ENCODE data around the gene COTL1.

COTL1 gene

DNA sequence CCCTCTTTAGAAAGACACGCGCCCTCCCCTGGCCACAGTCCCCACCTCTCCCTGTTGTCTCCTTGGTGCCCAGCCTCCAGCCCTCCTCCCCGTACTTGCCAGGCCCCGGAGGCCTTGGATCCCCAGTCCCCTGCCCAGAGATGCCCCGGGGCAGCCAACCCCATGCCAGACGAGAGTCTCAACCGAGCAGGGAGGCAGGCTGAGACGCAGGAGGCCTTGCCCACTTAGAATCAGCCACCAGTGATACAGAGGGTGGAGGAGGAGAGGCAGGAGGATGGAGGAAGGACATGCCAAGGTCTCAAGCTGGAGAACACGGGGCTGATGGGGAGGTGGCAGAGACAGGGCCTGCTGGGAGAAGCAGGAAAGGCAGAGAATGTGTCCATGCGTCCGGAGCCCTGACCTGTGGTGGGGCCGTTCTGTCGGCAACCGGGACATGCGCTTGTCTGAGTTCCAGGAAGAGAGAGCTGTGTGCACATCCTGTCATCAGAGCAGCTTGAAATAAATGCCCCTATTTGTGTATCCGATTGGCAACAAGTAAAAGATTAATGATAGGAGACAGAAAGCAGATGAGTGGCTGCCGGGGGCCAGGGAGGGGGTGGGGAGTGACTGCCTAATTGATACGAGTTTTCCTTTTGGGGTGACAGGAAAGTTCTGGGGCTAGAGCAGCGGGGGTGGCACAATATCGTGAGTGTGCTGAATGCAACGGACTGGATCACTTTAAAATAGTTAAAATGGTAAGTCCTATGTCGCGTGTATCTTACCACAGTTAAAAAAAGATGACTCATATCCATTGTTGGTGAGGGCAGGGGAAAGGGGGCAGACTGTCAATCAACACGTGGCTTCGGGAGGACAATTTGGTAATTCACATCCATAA, 68.7 kb downstream of the COTL1 start:
- peak; percentile 39 for DNase-seq (ENCODE audit: low spot score)

DNA sequence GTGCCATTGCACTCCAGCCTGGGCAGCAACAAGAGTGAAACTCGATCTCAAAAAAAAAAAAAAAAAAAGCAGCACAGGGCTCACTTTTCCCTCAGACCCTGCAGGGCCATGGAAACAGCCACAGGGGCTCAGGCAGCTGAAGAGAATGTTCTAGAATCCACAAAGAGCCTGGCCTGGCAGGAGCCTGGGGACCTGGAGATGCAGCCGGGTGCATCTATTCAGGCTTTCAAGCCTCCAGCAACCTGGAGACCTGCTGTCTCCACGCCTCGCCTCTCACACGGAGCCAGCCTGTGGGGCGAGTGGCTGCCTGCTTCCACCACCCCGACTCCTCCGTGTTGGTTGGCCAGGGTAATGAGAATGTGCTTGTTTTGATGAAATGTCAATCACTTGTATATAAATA, 69.4 kb downstream of the COTL1 start:
- DNase-seq (ENCODE audit: low spot score): no peak

DNA sequence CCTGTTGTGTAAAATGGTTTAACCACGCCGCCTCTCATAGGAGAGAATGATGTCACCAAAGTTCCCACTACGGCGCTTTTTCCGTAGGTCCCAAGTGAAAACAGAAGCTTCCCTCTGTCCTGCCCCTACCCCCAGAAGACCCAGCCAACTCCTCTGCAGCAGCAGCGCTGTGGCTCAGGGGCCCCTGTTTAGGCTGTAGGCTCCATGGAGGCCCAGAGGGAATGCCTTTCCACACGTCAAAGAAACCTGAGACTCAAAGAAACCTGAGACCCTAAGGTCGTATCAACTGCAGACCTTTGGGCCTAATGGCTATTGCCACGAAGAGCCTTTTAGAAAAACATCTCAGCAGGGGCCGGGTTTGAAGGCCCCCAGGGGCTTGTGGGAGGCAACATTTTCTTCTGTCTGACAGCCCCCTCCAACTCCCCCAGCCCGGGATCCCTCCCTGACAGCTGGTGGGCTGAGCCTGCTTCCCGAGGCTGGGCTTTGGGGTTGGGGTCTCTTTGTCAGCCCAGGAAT, 70.3 kb downstream of the COTL1 start:
- DNase-seq (ENCODE audit: low spot score): no peak

DNA sequence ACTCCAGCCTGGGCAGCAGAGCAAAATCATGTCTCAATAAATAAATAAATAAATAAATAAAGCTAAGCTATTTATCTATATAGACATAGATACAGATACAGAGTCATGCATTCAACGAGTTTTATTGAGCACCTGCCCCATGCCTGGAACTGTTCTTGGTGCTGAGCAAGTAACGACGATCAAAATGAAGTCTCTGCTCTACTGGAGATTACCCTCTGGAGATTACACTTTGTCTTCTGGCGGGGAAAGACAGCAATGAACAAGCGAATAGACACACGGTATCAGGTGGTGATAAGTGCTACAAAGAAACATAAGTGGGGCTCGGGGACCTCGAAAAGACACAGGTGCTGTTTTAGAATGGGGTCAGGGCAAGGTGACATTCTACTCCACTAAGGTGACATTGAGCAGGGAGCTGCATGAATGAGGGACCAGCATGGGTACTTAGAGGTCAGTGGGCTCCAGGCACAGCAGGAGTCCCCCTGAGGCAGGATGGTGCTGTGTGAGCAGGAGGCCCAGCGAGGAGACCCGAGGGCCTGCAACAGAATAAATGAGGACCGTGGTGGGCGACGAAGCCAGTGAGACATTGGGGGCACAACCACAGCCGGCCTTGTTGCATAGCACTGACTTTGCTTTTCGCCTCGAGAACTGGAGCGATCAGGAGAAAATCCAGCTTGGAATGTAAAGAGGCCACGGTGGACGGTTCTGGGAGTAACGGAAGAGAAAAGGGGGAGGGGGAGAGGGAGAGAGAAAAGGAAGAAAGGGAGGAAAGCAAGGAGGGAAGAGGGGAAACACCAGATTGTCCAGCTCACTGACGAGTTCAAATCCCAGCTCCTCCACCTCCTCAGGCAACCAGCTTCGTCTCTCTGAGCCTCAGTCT, 71.0 kb downstream of the COTL1 start:
- DNase-seq (ENCODE audit: low spot score): no peak

DNA sequence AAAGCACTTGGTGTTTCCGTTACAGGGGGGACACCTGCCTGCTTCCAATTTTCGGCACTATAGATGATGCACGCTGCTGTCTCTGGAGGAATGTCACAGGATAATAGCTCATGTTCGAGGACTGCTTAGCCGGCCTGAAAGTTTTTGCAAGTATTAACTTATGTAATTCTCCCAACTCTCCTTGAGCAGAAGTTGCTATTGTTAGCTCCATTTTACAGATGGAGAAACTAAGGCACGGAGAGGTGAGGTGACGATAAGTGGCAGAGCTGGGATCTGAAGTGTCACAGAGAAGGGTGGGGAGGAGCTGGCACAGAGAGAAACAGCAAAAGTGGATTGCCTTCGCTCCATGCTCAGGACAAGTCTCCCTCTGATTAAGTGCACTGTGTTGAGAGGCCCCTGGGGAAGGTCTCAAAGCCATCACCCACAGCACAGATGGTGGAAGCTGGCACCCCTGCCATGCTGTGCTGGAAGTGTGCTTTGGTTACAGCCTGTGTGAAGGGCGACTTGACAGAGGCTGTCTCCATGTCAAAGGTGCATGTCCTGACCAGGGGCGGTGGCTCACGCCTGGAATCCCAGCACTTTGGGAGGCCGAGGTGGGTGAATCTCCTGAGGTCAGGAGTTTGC, 72.7 kb downstream of the COTL1 start:
- DNase-seq (ENCODE audit: low spot score): no peak

DNA sequence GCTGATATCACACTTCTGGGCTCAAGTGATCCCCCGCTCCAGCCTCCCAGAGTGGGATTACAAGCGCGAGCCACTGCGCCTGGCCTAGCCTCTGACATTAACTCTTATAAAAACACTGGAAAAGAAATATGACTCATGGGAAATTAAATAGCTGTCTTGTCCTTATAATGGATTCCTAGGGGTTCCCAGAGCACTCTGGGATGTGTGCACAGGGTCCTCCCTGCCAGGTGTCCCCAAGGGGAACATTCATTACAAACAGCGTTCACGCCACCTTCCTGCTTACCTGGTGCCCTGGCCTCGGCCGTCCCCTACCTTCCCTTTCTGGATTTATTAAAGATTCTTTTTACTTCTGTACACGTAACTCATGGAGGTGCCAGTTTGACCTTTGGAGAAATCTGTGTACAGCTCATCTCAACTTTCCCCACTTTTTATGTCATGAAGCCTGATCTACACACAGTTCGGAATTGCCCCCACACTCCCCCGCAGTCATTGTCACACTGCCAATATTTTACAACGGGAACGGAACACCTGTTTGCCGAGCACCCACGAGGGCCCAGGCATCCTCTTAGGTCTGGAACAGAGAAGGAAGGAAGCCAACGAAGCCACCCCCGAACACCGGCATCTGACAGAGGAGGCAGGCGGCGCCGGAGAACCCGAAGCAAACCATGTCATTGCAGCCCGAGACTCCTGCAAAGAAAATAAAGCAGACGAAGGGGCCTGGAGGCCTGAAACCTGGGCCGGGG, 73.7 kb downstream of the COTL1 start:
- no peak for DNase-seq (ENCODE audit: low spot score)

DNA sequence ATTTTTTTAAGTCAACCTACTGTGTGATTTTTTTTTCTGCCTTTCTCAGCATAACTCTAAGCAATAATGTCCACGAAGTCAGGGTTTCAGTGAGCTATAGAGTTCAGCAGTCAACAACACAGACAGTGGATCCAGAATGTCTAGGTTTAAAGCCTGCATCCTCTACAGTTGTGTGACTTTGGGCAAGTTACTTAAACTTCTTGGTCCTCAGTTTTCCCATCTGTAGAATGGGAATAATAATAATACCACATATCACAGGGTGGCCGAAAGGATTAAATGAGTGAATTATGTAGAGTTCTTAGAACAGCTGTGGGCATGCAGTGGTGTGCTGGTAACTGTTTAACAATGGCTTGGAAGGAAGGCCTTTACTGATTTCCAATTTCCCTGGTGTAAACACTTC, 74.6 kb downstream of the COTL1 start:
- DNase-seq (ENCODE audit: low spot score): no peak

DNA sequence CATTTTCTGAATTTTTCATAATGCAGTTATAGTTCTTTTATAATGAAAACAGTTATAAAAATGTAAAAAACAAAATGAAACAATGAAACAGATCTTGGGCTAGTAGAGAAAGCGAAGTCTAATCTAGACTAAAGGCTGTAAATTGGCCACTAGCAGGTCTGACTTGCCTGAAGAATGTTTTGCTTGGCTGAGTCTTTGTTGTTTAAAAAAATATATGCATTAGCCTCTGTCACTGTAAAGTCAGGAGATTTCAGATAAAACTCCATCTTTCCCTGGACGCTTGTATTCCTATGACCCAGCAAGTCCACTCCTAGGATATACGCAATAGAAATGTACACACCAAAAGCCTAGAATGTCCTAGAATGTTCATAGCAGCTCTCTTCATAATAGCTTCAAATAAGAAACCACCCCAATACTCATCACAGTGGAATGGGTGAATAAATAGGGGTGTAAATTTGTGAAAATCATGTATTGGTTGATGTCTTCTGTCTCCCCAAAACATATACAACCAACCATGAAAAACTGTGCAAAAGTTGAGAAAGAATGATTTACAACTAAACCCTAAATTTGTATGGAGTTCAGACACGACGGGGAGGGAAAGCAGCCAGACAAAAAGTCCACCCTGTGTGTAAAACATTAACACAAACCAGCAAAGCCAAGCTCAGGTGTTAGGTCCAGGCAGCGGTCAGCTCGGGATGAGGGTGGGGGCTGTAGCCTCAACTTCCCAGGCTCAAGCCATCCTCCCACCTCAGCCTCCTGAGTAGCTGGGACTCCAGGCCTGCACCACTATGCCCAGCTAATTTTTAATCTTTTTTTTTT, 75.7 kb downstream of the COTL1 start:
- no peak for DNase-seq (ENCODE audit: low spot score)

DNA sequence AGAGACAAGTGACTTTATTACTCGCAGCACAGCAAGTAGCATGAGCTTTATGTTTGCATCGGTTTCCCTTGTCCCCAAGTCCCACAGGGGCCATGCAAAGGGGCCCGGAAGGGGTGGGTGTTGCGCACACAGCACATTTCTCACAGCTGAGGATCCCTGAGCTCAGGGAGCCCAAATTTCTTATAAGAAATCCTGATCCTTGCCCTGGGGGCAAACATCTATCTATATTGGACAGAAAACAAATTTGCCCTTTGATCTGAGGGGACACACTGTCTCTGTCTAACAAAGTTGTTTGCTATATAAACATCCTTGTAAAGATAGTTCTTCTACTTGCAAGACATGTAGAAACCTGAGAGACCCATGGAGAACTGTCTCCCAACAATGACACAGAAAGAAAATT, 77.7 kb downstream of the COTL1 start:
- no peak for DNase-seq (ENCODE audit: low spot score)

DNA sequence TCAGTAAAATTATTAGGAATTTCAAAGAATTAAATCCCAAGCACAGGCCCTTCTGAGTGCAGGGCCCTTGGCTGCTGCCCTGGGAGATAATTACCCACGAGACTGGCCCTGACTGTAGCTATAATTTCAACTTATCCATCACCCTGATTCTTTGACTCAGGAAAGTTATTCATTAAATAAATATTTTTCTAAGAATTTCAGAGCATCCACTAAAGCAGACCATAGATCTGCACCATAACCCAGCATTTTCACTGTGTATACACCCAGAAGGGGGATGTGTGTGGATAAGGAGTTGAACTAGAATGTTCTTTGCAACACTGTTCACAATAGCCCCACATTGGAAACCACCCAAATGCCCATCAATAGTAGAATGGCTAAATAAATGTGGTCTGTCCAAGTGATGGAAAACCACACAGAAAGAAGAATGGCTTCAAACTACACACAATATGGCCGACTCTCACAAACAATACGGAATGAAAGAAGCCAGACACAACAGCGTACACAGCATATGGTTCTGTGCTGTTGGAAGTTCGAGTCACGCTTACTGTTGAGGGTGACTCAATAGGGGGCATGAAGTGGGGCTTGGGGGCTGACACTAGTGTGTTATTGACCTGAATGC, 79.5 kb downstream of the COTL1 start:
- peak; percentile 52 for DNase-seq (ENCODE audit: low spot score)

DNA sequence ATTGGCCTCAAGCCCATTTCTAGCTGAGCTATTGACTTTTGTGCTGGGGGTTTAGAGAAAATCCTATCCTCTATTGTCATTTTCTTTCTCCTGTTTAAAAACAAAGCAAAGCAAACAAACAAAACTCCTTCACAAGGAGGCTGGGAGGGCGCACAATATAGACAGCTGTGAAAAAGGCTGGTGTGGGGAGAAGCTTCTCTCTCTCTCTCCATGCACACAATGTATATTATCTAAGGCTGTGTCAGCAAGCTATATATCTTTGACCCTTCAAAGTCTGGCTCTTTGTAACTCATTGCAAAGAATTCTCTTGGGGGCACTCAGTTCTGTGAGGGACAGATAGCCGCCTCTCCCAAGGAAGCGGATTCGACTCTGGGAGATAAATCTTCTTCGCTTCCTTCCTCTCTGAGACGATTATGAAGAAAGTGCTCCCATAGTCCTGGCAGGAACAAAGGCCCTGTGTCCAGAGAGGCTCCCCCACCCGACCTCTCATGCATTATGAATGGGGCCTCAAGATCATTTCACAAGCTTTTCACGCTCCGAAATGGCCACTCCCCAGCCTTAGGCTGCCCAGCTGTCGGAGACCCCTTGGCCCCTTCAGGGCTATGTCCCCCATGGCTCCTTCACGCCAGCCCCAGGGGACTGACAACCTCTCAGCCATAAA, 80.3 kb downstream of the COTL1 start:
- DNase-seq (ENCODE audit: low spot score): peak; percentile 65

DNA sequence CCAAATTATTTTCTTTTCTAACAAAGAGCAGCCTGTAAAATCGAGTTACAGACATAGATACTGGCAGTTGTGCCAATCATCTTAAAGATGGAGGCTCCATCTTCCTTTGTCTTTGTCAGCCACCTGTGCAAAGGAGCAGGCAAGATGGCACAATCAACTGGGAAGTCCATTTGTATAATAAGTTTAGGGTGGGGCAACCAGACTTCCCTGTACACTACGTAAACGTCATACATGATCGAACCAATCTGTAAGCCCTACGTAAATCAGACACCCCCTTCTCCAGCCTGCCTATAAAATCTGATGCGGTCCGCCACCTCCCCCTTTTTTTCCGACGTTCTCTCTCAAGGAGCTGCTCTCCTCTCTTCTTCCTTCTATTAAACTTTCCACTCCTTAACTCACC, 82.0 kb downstream of the COTL1 start:
- no peak for DNase-seq (ENCODE audit: low spot score)

DNA sequence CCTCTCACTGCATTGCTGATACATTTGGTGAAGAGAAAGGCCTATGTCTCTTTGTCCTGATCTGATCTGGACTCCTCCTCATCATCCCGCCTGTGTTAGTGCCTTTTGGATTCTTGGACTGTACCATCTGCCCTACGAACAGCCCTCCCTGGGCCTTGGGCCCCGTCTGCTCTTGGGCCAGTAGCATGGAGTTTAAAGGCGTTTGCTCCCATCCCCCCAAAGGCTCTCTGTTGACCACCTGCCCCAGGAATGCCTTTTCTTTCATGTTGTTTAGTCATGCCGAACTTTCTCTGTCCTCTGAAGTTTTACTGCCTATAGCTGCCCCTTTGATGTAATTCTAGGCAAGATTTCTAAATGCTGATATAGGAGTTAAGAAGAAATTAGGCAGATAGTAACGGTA, 82.5 kb downstream of the COTL1 start:
- no peak for DNase-seq (ENCODE audit: low spot score)

DNA sequence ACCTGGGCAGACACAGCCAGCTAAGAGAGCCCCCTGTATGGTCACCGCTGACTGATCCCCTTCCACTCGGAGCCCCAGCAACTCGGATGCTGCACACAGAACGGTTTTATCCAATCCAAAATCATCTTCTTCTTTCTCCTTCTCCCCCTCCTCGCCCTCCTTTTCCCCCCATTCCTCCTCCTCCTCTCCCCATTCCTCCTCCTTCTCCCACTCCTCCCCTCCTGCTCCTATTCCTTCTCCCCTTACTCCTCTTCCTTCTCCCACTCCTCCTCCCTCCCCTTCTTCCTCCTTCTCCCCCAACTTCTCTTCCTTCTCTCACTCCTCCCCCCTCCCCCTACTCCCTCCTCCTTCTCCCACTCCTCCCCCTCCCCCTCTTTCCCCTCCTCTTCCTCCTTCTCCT, 83.1 kb downstream of the COTL1 start:
- no peak for DNase-seq (ENCODE audit: low spot score)

DNA sequence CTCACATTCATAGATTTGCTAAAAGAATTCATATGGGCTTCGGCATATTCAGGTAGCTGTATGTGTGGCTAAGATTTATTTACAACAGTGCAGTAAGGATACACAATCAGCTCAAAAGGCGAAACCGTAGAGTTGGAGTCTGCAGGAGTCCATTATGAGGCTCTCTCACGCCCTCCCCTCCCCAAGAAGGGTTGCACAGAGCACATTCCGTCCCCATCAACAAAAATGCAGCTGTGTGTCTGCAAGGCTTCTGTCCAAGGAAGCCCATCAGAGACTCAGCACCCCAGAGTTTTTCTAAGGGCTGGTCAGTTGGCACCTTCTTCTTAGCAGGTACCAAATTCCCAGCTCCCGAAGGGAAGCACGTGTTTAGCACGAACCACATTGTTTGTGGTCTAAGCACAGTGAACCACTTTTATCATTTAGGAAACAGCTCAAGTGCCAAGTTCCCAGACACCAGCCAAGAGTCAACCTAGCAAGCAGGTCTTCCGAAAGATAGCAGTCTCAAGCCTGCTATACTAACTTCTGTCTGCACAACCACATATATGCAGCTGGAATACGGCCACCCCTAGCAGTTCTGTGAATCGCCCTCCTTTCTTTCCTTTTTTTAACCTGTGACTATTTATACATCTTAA, 84.9 kb downstream of the COTL1 start:
- DNase-seq (ENCODE audit: low spot score): no peak

DNA sequence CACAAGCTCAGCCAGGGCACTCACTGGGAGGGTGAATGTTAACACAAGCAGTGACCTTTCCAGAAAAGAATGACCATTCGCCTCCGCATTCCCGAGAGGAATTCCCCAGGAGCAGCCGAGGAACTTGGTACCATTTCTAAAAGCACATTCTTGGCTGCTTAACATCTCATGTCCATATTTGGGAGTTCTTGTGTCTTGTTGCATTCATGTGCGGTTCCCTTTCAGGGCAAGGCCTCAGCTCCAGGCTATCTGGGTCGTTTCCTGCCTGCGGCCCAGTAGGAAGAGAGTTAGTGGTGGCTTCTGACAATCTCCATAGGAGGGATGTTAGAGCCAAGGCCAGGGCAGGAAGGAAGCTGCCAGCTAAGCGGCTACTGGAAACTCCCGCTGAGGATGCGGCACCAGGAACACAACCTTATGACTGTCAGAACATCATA, 85.6 kb downstream of the COTL1 start:
- DNase-seq (ENCODE audit: low spot score): peak; percentile 30

DNA sequence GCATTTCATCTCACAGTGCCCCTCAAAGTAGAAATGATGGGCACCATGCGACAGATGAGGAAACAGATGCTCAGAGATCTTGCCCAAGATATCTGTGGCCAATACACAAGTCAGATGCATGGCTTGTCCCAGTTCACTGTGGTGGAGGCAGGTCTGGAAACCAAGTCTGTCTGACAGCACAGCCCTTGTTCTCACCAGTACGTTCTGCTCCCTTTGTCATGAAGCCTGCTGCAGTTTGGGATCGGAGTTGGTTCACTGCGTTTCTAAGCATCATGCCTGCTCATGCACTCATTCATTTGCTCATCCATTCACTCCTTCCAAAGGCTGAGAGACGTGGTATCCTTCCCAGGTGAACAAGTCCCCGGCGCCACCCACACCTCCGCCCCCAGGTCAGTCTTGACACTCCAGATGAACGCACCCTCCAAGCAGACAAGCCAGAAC, 86.2 kb downstream of the COTL1 start:
- DNase-seq (ENCODE audit: low spot score): no peak

DNA sequence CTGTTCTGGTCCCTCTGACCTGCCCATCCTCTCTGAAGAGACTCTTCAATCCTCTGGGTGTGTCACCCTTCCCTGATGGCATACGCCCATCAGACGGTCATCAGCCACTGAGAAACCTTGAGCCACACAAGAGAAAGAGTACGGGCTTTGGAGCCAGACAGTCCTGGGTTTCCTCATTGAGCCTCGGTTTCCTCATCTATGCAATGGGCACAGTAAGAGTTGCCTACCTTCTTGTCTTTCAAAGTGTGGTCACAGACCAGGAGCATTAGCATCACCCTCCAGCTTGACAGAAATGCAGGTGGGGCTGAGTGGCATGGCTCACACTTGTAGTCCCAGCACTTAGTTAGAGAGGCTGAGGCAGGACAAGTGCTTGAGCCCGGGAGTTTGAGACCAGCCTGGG, 87.3 kb downstream of the COTL1 start:
- DNase-seq (ENCODE audit: low spot score): no peak

DNA sequence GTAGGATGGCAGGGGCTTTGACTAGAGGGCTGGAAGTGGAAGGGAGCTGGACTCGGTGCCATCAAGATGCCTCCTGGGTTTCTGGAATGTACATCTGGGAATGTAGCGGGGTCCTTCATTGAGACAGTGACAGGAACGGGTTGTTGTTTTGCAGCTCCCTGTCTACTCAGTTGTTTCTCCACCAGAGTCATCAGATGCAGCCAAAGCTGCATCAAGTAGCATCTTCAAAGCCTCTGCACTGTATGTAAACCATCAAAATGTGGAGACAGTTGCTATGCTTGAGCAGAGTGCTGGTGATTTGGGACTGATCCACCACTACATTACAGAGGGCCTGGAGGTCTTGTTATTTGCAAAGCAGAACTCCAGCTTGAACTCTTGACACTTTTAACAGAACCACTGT, 88.3 kb downstream of the COTL1 start:
- DNase-seq (ENCODE audit: low spot score): no peak

All from pons (tissue), 1 donor.